IPS-18a (cell line): ENCODE measurements around the gene GALP.
"Not testable (repeated sequence)": the region's sequence is repeated elsewhere in the genome, so short reads cannot be mapped to it uniquely, and the experiment has no call there.

ENCODE experiments used
- H3K27ac ChIP-seq: one replicate; pipeline ENCODE4 v1.5.1; 2013; ENCODE audit warnings: low read length
- H3K27me3 ChIP-seq: one replicate; pipeline ENCODE4 v1.6.1; 2013; ENCODE audit warnings: mild to moderate bottlenecking, low read length; ENCODE audit not compliant: control insufficient read depth, insufficient read depth
- H3K36me3 ChIP-seq: one replicate; pipeline ENCODE4 v1.6.1; 2013; ENCODE audit warnings: low read depth, low read length; ENCODE audit not compliant: control insufficient read depth
- H3K4me1 ChIP-seq: one replicate; pipeline ENCODE4 v1.6.1; 2013; ENCODE audit warnings: low read depth, low read length; ENCODE audit not compliant: control insufficient read depth
- H3K4me3 ChIP-seq: one replicate; pipeline ENCODE4 v1.5.1; 2013; ENCODE audit warnings: low read length
- H3K9ac ChIP-seq: one replicate; pipeline ENCODE4 v1.6.1; 2013; ENCODE audit warnings: mild to moderate bottlenecking, low read length, moderate library complexity
- H3K9me3 ChIP-seq: one replicate; pipeline ENCODE4 v1.6.1; 2013; ENCODE audit warnings: low read depth, low read length; ENCODE audit not compliant: control insufficient read depth

GALP gene

DNA sequence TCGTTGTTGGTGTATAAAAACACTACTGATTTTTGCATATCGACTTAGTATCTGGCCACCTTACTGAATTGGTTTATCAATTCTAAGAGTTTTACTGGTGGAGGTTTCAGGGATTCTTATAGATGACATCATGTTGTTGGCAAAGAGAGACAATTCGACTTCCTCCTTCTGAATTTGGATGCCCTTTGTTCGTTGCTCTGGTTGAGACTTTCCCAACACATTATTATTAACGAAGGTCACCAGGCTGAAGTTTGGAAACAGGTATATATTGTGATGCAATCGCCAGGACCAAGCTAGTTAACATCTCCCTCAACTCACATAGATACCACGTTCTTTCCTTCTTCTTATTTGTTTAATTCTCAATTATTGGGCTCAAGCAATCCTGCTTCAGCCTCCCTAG, 23.9 kb downstream of the GALP start:
- no peaks in the 10 kb centered on the region for H3K27me3 ChIP-seq
- H3K4me1 ChIP-seq, result no peaks in the 10 kb centered on the region
- H3K9me3 ChIP-seq, result no peaks in the 10 kb centered on the region
- no peak overlapping the region for H3K4me3 ChIP-seq
- H3K27ac ChIP-seq, result no peak overlapping the region
- no peak overlapping the region for H3K9ac ChIP-seq
- no peaks in the 10 kb centered on the region for H3K36me3 ChIP-seq

DNA sequence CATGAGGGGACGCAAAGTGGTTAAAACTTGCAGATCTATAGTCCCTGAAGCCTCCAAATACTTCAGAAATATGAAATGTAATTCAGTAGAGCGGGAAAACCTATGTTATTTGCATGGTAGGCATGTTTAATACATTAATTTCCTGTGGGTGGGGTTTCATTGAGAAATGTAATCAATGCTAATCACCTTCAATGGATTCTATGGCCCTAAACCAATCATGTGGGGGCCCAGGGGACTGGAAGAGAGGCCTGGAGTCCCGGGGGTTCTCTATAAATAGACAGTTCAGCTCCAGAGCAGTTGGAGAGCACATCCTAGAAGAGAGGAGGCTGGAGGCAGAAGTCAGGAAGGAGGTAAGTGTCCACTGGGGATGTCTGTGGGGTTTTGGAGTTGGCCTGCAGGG, 26.2 kb downstream of the GALP start, which contains the start of gene ZSCAN5C:
Gene ZSCAN5C (plus strand): TSS at position 301 of the 400 bp plus-strand sequence. CDS start 3,641 bp downstream, outside the sequence.
- no peaks in the 10 kb centered on the region for H3K9me3 ChIP-seq
- no peak within 1 kb of the TSS for H3K27ac ChIP-seq
- H3K27me3 ChIP-seq, result no peaks in the 10 kb centered on the region
- H3K9ac ChIP-seq, result no peak within 1 kb of the TSS
- H3K4me3 ChIP-seq, result no peak within 1 kb of the TSS
- H3K4me1 ChIP-seq, result no peaks in the 10 kb centered on the region
- H3K36me3 ChIP-seq, result no peaks in the 10 kb centered on the region

DNA sequence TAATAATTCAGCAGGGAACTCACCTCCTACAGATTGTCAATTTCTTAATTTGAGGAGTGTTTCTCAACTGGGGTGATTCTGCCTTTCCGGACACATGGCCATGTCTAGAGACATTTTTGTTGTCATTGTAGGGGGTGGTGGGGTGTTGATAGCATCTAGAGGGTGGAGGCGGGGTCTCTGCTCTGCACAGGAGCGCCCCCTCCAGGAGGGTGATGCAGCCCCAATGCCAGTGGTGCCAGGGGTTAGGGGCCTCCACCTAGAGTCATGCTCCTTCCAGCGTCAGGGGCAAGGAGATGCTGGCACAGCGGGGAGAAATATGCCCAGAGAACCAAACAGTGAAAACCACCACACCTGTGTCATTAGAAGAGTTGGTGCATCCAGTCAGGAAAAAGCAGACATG, 31.8 kb downstream of the GALP start:
- not testable (repeated sequence) for H3K9ac ChIP-seq, H3K27ac ChIP-seq, H3K9me3 ChIP-seq, H3K36me3 ChIP-seq, H3K27me3 ChIP-seq, H3K4me1 ChIP-seq, H3K4me3 ChIP-seq

DNA sequence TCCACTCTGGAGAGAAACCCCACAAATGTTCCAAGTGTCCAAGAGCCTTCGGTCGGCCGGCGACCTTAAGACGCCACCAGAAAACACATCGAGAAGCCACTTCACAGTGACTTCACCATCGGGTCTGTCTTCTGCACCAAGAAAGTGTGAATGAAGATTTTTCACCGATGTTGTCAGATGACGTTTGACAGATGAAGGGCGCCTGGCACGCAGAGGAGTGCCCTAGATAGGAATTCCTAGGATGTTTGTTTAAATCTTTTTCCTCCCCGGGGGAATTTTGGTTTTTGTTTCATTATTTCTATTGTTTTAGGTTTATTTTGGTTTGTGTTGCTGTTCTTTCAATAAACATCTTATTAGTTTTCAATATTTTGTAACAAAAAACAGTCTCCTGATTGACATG, 33.3 kb downstream of the GALP start:
- H3K9ac ChIP-seq, result no peak overlapping the region
- H3K27me3 ChIP-seq, result no peaks in the 10 kb centered on the region
- H3K4me1 ChIP-seq, result no peaks in the 10 kb centered on the region
- no peak overlapping the region for H3K27ac ChIP-seq
- H3K4me3 ChIP-seq, result no peak overlapping the region
- H3K9me3 ChIP-seq, result no peaks in the 10 kb centered on the region
- no peaks in the 10 kb centered on the region for H3K36me3 ChIP-seq

DNA sequence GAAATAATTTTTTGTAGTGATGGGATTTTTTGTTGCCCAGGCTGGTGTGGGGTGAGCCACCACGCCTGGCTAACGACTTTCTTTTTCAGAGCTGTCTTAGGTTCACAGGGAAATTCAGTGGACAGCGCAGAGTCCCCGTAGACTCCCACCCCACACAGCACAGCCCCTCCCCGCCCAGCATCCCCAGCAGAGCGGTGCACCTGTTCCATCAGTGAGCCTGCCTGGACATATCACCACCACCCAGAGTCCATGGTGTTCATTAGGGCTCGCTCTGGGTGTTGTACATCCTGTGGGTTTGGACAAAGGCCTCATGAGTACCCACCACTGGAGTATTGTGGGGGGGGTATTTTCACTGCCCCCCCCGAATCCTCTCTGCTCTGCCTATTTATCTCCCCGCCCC, 34.2 kb downstream of the GALP start:
- not testable (repeated sequence) for H3K36me3 ChIP-seq, H3K4me1 ChIP-seq, H3K9ac ChIP-seq, H3K9me3 ChIP-seq, H3K4me3 ChIP-seq, H3K27me3 ChIP-seq, H3K27ac ChIP-seq

DNA sequence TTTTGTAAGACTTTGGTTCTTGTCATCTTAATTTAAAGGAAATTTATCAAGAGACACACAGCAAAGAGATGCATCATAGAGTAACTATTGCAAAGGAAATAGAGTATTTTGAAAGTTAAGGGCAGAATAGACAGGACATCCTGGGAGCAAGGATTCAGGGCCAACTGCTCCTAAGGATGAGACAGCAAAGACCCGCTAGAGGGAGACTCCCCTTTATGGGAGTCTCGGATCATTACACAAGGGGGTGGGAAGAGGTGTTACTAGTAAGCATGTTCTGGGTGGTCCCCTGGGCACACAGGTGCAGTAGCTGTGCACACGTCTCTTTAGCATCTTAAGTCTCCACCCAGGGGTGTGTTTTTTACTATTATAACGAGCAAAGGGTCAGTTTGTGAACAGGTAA, 35.9 kb downstream of the GALP start:
- Histone ChIP-seq H3K4me3 (no peak overlapping the region), H3K4me1 (no peaks in the 10 kb centered on the region), H3K36me3 (no peaks in the 10 kb centered on the region), H3K9me3 (no peaks in the 10 kb centered on the region), H3K9ac (no peak overlapping the region), H3K27me3 (no peaks in the 10 kb centered on the region), H3K27ac (no peak overlapping the region)

DNA sequence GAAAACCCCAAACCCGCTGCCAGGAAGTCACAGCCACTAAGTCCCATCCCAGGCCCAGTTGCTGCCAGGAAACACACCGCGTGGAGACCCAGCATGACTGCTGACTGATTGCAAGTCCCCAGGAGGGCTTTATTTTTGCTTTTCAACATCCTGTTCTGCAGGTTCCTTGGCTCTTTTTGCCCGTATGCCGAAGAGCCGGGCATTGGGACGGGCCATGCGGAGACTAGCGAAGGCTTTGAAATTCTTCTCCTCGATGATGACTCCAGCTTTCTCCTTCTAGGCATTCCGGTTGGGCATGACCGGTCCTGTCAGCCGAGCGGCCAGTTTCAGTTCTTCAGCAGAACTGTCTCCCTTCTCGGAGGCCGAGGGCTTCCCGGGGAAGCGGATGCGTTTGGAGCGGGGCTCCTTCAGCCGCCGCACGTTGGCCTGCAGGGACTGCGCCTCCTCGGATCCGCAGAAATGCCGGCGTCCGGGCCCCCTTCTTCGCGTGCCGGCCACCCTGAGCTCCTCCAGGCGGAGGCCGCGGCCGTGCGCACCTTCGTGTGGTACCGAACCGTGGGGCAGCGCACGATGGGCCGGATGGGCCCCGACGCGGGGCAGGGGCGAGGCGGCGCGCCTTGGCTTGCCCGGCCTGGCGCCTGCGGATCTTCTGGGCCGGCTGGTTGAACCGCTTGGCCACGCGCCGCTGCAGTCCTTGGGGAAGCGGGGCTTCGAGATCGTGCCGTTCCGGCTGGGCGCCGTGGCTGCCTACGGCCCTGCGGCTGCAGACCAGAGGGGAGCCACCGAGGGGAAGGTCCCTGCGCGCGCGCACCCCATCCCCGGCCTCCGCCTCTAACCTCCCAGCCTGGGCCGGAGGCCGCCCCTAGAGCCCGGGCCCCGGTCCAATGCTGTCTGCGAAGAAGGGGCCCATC, 41.5 kb downstream of the GALP start:
- Histone ChIP-seq H3K9me3 (no peaks in the 10 kb centered on the region), H3K27me3 (no peaks in the 10 kb centered on the region), H3K4me1 (no peaks in the 10 kb centered on the region), H3K36me3 (no peaks in the 10 kb centered on the region), H3K9ac (no peak overlapping the region), H3K4me3 (no peak overlapping the region), H3K27ac (no peak overlapping the region)

DNA sequence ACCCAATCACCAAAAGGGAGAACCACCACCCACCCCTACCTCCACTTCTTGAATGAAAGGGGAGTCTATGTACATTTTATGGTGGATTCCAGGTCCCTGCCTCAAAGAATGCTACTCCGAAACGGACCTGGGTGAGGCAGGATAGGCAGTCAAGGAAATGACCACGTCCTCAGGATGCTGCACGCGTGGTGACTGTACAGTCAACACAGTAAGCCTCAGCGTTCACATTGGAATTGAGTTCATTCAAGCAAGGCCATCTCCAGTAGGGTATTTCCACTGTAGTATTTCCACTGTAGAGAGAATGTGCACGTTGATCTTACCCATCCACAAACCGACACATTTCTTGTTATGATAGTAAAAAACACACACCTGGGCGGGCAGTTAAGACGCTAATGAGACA, 43.2 kb downstream of the GALP start:
- no peaks in the 10 kb centered on the region for H3K4me1 ChIP-seq
- no peak overlapping the region for H3K27ac ChIP-seq
- no peak overlapping the region for H3K9ac ChIP-seq
- H3K36me3 ChIP-seq, result no peaks in the 10 kb centered on the region
- no peaks in the 10 kb centered on the region for H3K27me3 ChIP-seq
- no peak overlapping the region for H3K4me3 ChIP-seq
- no peaks in the 10 kb centered on the region for H3K9me3 ChIP-seq

DNA sequence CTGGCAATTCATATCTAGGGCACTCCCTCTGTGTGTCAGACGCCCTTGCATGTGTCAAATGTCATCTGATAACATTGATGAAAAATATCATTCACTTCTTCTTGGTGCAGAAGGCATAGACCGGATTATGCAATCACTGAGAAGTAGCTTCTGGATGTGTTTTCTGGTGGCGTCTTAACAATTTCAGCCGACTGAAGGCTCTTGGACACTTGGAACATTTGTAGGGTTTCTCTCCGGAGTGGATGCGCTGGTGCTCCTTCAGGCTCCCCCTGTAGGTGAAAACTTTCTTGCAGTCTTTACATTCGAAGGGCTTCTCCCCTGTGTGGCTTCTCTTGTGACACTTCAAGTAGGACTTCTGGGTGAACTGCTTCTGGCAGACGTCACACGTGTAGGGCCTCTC, 45.6 kb downstream of the GALP start:
- not testable (repeated sequence) for H3K4me1 ChIP-seq, H3K9ac ChIP-seq, H3K27ac ChIP-seq, H3K9me3 ChIP-seq, H3K27me3 ChIP-seq, H3K36me3 ChIP-seq, H3K4me3 ChIP-seq

DNA sequence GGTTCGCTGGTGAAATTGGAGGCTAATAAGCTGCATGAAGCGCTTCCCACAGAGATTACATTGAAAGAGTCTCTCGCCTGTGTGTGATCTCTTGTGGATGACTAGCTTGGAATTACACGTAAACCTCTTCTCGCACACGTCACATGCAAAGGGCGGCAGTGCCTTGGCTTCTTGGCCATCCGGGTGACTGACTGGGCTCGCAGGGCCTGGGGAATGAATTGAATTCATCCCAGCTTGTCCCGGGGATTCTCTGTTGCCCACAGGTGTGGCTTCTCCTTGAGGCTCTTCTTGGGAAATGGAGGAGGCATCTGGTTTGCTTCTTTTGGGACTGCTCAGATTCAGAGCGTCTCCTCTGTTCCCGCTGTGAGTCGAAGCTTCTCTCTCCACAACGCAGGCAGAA, 46.0 kb downstream of the GALP start:
- no peaks in the 10 kb centered on the region for H3K4me1 ChIP-seq
- H3K36me3 ChIP-seq, result no peaks in the 10 kb centered on the region
- H3K9me3 ChIP-seq, result no peaks in the 10 kb centered on the region
- no peak overlapping the region for H3K4me3 ChIP-seq
- H3K27me3 ChIP-seq, result no peaks in the 10 kb centered on the region
- no peak overlapping the region for H3K27ac ChIP-seq
- H3K9ac ChIP-seq, result no peak overlapping the region

DNA sequence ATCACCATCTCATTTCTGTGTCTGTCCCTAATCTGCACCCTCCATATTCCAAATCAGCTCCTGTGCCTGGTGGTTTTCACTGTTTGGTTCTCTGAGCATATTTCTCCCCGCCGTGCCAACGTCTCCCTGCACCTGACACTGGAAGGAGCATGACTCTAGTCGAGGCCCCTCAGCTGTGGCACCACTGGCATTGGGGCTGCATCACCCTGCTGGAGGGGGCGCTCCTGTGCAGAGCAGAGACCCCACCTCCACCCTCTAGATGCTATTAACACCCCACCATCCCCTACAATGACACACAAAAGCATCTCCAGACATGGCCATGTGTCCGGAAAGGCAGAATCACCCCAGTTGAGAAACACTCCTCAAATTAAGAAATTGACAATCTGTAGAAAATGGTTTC, 47.1 kb downstream of the GALP start:
- Histone ChIP-seq H3K9ac (no peak overlapping the region), H3K27me3 (no peaks in the 10 kb centered on the region), H3K27ac (no peak overlapping the region), H3K9me3 (no peaks in the 10 kb centered on the region), H3K4me1 (no peaks in the 10 kb centered on the region), H3K4me3 (no peak overlapping the region), H3K36me3 (no peaks in the 10 kb centered on the region)

DNA sequence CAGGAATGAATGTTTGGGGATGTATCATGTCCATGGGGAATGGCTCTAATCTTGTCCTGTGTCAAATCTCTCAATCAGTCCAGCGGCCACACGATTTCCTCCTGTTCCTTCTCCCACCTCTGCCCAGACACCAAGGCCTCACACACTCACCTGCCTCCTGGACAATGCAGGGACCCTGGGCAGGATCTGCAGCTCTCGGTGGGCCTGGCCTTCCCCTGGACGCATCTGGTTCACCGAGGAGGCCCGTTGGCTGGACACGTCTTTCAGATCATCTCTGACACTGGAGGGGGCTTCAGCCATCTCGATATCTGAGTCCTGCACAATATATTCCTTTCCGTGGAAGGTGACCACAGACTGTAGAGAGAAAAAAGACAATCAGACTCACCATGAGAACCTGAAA, 47.7 kb downstream of the GALP start:
- no peak overlapping the region for H3K9ac ChIP-seq
- H3K4me3 ChIP-seq, result no peak overlapping the region
- H3K4me1 ChIP-seq, result no peaks in the 10 kb centered on the region
- no peaks in the 10 kb centered on the region for H3K9me3 ChIP-seq
- H3K27ac ChIP-seq, result no peak overlapping the region
- no peaks in the 10 kb centered on the region for H3K36me3 ChIP-seq
- no peaks in the 10 kb centered on the region for H3K27me3 ChIP-seq
